ENCODE results near the gene ATP13A1. TPM values are rescaled to one million over a fixed set of nuclear protein-coding genes. Genes with fewer than 3 reads are reported as not detected.
"Not testable (repeated sequence)": the region's sequence is repeated elsewhere in the genome, so short reads cannot be mapped to it uniquely, and the experiment has no call there.

Gene ATP13A1
- total and polyA plus RNA-seq, 4 donors, result 13.9 to 105 (median 47.7) TPM

DNA sequence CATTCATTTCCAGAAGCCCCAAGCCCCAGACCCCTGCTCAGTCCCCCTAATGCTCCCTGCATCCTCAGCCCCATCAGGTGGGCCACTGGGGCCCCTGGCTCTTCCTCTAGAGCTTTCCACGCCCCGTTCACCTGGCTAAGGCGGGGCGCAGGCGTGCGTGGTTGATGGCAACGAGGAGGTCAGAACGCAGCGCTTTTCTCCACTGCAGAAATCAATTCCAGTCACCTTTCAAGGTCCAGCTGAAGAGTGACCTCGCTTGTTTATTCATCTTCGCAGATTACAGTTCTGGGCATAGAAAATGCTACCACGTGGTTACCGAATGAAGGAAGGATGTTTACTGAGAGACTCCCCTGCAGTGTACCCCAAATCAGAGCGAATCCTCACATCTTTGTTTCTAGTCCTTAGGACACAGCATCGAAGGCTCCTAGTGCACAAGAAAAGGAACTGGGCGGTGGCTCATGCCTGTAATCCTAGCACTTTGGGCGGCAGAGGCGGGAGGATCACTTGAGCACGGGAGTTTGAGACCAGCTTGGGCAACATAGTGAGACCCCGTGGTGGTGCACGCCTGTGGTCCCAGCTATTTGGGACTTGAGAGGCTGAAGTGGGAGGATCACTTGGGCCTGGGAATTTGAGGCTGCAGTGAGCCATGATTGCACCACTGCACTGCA is 44.2 kb downstream of the ATP13A1 start:
- ATAC-seq (ENCODE audit: low FRiP score) (no peak), DNase-seq (no peak)
- Histone ChIP-seq H3K4me1 (ENCODE audit: control insufficient read depth in 1 of 2, insufficient read depth in 2 of 2, low read length in 2 of 2) (no peaks in the 10 kb centered on the region), H3K4me3 (ENCODE audit: low read length in 2 of 2) (no peak overlapping the region), H3K27ac (ENCODE audit: low read depth in 1 of 2, low read length in 2 of 2) (no peak overlapping the region), H3K9me3 (ENCODE audit: control insufficient read depth, low read length) (no peaks in the 10 kb centered on the region), H3K27me3 (ENCODE audit: control insufficient read depth in 1 of 2, insufficient read depth in 2 of 2, low read length in 1 of 2) (no peaks in the 10 kb centered on the region), H3K36me3 (ENCODE audit: control insufficient read depth in 1 of 2, insufficient read depth in 2 of 2, low read length in 1 of 2) (no peaks in the 10 kb centered on the region)
- intact Hi-C loops (cut with DNase I), result no loop called here
- 64% methylated on average over 21 of the region's 21 CpGs for WGBS, 2 donors

DNA sequence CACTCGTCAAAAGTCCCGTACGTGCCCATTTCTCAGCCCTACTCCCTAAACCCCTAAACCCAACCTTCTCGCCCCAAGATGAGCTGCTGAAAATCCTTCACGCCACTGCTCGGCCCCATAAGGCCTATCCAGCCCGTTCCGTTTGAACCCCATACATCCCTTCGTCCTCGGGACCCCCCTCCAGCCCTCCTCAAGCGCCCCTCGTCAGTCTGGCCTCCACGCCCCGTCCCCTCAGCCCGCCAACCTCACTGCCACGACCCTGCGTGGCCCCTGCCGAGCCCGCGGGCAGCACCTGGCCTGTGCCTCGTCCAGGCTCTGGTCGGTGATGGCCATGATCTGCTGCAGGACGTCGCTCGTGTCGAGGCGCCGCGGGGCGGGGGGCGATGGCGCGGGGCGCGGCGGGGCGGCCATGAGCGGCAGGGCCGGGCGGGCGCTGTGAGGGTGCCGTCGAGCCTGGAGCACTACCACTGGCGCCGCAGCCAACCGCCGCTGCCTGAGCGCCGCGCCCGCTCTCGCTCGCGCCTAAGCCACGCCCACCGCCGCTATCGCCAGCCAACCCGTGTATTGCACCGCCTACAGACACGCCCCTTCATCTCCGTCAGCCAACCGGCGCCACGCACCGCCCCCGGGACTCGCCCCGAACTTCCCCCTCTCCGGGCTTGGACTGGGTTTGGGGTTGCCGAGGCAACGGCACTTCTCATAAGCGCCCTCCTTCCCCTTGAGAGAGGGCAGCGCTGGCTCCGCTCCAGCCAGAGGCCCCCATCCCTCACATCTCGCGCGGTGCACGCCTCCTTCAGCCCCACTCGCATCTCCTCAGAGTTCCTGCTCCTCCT is 45.0 kb downstream of the ATP13A1 start, which contains the start of gene PBX4:
Gene PBX4 (minus strand): TSS at position 469 of the 833 bp plus-strand sequence. CDS start 58 bp downstream, at position 411.
- Histone ChIP-seq H3K36me3 (ENCODE audit: control insufficient read depth in 1 of 2, insufficient read depth in 2 of 2, low read length in 1 of 2) (no peaks in the 10 kb centered on the region), H3K27me3 (ENCODE audit: control insufficient read depth in 1 of 2, insufficient read depth in 2 of 2, low read length in 1 of 2) (no peaks in the 10 kb centered on the region), H3K4me1 (ENCODE audit: control insufficient read depth in 1 of 2, insufficient read depth in 2 of 2, low read length in 2 of 2) (no peaks in the 10 kb centered on the region), H3K4me3 (ENCODE audit: low read length in 2 of 2) (no peak within 1 kb of the TSS), H3K27ac (ENCODE audit: low read depth in 1 of 2, low read length in 2 of 2) (no peak within 1 kb of the TSS), H3K9me3 (ENCODE audit: control insufficient read depth, low read length) (no peaks in the 10 kb centered on the region)
- intact Hi-C loops (cut with DNase I), result no loop called here
- ATAC-seq (ENCODE audit: low FRiP score) (peak; percentile 96), DNase-seq (peak; percentile 96 to 97)
- 5 to 6% methylated on average over 54 to 80 of the region's 80 CpGs for WGBS, 2 donors

GRCh38 chr19:19615086-19615485 is 48.4 kb downstream of the ATP13A1 start:
- Histone ChIP-seq H3K4me1 (ENCODE audit: control insufficient read depth in 1 of 2, insufficient read depth in 2 of 2, low read length in 2 of 2) (no peaks in the 10 kb centered on the region), H3K27ac (ENCODE audit: low read depth in 1 of 2, low read length in 2 of 2) (no peak overlapping the region), H3K4me3 (ENCODE audit: low read length in 2 of 2) (no peak overlapping the region), H3K9me3 (ENCODE audit: control insufficient read depth, low read length) (no peaks in the 10 kb centered on the region), H3K27me3 (ENCODE audit: control insufficient read depth in 1 of 2, insufficient read depth in 2 of 2, low read length in 1 of 2) (no peaks in the 10 kb centered on the region), H3K36me3 (ENCODE audit: control insufficient read depth in 1 of 2, insufficient read depth in 2 of 2, low read length in 1 of 2) (no peaks in the 10 kb centered on the region)
- intact Hi-C loops (cut with DNase I), result no loop called here
- 95 to 98% methylated on average over 3 of the region's 3 CpGs for WGBS, 2 donors
- no peak for DNase-seq
- no peak for ATAC-seq (ENCODE audit: low FRiP score)

GRCh38 chr19:19613506-19613905 is 50.0 kb downstream of the ATP13A1 start:
- H3K9me3 ChIP-seq (ENCODE audit: control insufficient read depth, low read length), result no peaks in the 10 kb centered on the region
- DNase-seq (no peak), ATAC-seq (ENCODE audit: low FRiP score) (no peak)
- no peak overlapping the region for H3K27ac ChIP-seq (ENCODE audit: low read depth in 1 of 2, low read length in 2 of 2)
- no peaks in the 10 kb centered on the region for H3K36me3 ChIP-seq (ENCODE audit: control insufficient read depth in 1 of 2, insufficient read depth in 2 of 2, low read length in 1 of 2)
- 87 to 90% methylated on average over 4 of the region's 4 CpGs for WGBS, 2 donors
- no peak overlapping the region for H3K4me3 ChIP-seq (ENCODE audit: low read length in 2 of 2)
- no peaks in the 10 kb centered on the region for H3K4me1 ChIP-seq (ENCODE audit: control insufficient read depth in 1 of 2, insufficient read depth in 2 of 2, low read length in 2 of 2)
- H3K27me3 ChIP-seq (ENCODE audit: control insufficient read depth in 1 of 2, insufficient read depth in 2 of 2, low read length in 1 of 2), result no peaks in the 10 kb centered on the region
- intact Hi-C loops (cut with DNase I), result no loop called here

GRCh38 chr19:19610376-19611202 is 52.9 kb downstream of the ATP13A1 start:
- Histone ChIP-seq H3K36me3 (ENCODE audit: control insufficient read depth in 1 of 2, insufficient read depth in 2 of 2, low read length in 1 of 2) (no peaks in the 10 kb centered on the region), H3K27me3 (ENCODE audit: control insufficient read depth in 1 of 2, insufficient read depth in 2 of 2, low read length in 1 of 2) (no peaks in the 10 kb centered on the region), H3K9me3 (ENCODE audit: control insufficient read depth, low read length) (no peaks in the 10 kb centered on the region), H3K4me3 (ENCODE audit: low read length in 2 of 2) (no peak overlapping the region), H3K4me1 (ENCODE audit: control insufficient read depth in 1 of 2, insufficient read depth in 2 of 2, low read length in 2 of 2) (no peaks in the 10 kb centered on the region), H3K27ac (ENCODE audit: low read depth in 1 of 2, low read length in 2 of 2) (no peak overlapping the region)
- DNase-seq (no peak), ATAC-seq (ENCODE audit: low FRiP score) (no peak)
- intact Hi-C loops (cut with DNase I), result no loop called here
- WGBS, 2 donors, result 83% methylated on average over 10 of the region's 10 CpGs

- H3K4me3 ChIP-seq (ENCODE audit: low read length in 2 of 2); ATAC-seq (ENCODE audit: low FRiP score); H3K36me3 ChIP-seq (ENCODE audit: control insufficient read depth in 1 of 2, insufficient read depth in 2 of 2, low read length in 1 of 2); DNase-seq; intact Hi-C loops (cut with DNase I); H3K27ac ChIP-seq (ENCODE audit: low read depth in 1 of 2, low read length in 2 of 2); H3K4me1 ChIP-seq (ENCODE audit: control insufficient read depth in 1 of 2, insufficient read depth in 2 of 2, low read length in 2 of 2); H3K27me3 ChIP-seq (ENCODE audit: control insufficient read depth in 1 of 2, insufficient read depth in 2 of 2, low read length in 1 of 2); H3K9me3 ChIP-seq (ENCODE audit: control insufficient read depth, low read length): not testable (repeated sequence)
- WGBS, 2 donors, result 93 to 97% methylated on average over 8 of the region's 8 CpGs
Observed at GRCh38 chr19:19606686-19607085, 56.8 kb downstream of the ATP13A1 start.

DNA sequence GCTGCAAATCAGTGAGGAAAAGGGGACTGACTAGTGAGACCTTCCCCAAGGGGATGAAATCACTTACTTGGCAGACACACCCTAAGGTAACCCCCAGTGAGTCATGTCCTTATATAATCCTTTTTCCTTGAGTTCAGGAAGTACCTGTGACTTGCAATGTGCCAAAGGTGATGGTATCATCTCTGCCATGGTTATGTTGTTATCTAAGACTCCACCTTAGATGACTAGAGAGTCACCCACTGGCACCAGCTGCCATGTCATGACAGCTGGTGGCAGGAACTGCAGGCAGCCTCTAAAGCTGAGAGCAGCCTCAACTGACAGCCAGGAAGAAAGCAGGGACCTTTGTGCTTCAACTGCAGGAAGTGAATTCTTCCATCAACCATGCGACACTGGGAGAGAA is 57.5 kb downstream of the ATP13A1 start:
- 85 to 86% methylated on average over 1 of the region's 1 CpG for WGBS, 2 donors
- Histone ChIP-seq H3K4me3 (ENCODE audit: low read length in 2 of 2) (no peak overlapping the region), H3K4me1 (ENCODE audit: control insufficient read depth in 1 of 2, insufficient read depth in 2 of 2, low read length in 2 of 2) (no peaks in the 10 kb centered on the region), H3K36me3 (ENCODE audit: control insufficient read depth in 1 of 2, insufficient read depth in 2 of 2, low read length in 1 of 2) (no peaks in the 10 kb centered on the region), H3K27me3 (ENCODE audit: control insufficient read depth in 1 of 2, insufficient read depth in 2 of 2, low read length in 1 of 2) (no peaks in the 10 kb centered on the region), H3K9me3 (ENCODE audit: control insufficient read depth, low read length) (no peaks in the 10 kb centered on the region), H3K27ac (ENCODE audit: low read depth in 1 of 2, low read length in 2 of 2) (no peak overlapping the region)
- no peak for DNase-seq
- no peak for ATAC-seq (ENCODE audit: low FRiP score)
- intact Hi-C loops (cut with DNase I), result no loop called here

DNA sequence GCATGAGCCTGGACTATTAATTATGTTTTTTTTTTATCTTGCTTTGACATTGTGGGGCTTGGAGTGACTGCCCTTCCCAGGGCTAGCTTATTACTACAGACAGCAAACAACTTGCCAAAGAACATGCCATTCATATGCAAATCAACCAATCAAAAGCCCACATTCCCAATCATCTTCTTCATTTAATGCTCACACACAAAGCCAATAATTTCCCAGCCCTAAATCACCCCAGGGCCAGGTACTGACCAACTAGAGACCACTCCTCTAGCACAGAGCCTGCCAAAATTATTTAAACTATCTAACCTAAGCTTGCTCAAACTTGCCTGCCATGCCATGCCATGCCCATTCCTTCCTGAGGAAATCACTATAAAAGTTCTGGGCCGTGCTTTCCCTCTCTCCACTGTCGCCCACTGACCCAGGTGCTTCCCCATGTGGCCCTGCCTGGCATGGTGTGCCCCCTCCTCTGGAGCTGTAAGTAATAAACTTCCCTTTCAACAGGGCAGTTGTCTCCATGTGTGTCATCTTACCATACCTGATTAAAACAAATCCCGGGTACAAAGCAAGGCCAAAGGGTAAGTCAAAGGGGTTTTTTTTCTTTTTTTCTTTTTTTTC is 60.7 kb downstream of the ATP13A1 start:
- Histone ChIP-seq H3K27ac (ENCODE audit: low read depth in 1 of 2, low read length in 2 of 2) (no peak overlapping the region), H3K36me3 (ENCODE audit: control insufficient read depth in 1 of 2, insufficient read depth in 2 of 2, low read length in 1 of 2) (no peaks in the 10 kb centered on the region), H3K9me3 (ENCODE audit: control insufficient read depth, low read length) (no peaks in the 10 kb centered on the region), H3K4me1 (ENCODE audit: control insufficient read depth in 1 of 2, insufficient read depth in 2 of 2, low read length in 2 of 2) (no peaks in the 10 kb centered on the region), H3K27me3 (ENCODE audit: control insufficient read depth in 1 of 2, insufficient read depth in 2 of 2, low read length in 1 of 2) (no peaks in the 10 kb centered on the region), H3K4me3 (ENCODE audit: low read length in 2 of 2) (no peak overlapping the region)
- no peak for DNase-seq
- ATAC-seq (ENCODE audit: low FRiP score), result no peak
- intact Hi-C loops (cut with DNase I), result no loop called here
- 80 to 89% methylated on average over 3 of the region's 3 CpGs for WGBS, 2 donors
